Omental fat pad (tissue), 4 donors: ENCODE measurements around the gene KIF26B. TPM values are rescaled to one million over a fixed set of nuclear protein-coding genes. Genes with fewer than 3 reads are reported as not detected.

Experiments
- ATAC-seq: fragments of 150-250 bp; one replicate; pipeline ENCODE4 v1.9.1; 2016; ENCODE audit warnings: mild to moderate bottlenecking, moderate library complexity; ENCODE audit not compliant: low FRiP score
- DNase-seq: peaks from one replicate; pipeline ENCODE4 v3.0.0-alpha.2; 2019; ENCODE audit warnings: low spot score
- total RNA-seq, 4 donors: library from RNA; depleted of rRNA; stranded (reverse); fragments of >200 nt; gene quantifications; one replicate each; pipeline ENCODE4 v1.1.0, GENCODE V29; 2016
- TF ChIP-seq, protein P1 (sequence below), 3 donors: fragments of 450-650 bp; IDR thresholded peaks; one replicate each; pipeline ENCODE4 v1.5.1; 2016 to 2017; ENCODE audit warnings: antibody characterized with exemption in 3 of 3, mild to moderate bottlenecking in 3 of 3, moderate library complexity in 2 of 3

KIF26B gene
- total RNA-seq, 4 donors from 2014 or later: 0.13 to 0.96 (median 0.39) TPM

- no peak for ATAC-seq
- TF ChIP-seq, protein P1, sequence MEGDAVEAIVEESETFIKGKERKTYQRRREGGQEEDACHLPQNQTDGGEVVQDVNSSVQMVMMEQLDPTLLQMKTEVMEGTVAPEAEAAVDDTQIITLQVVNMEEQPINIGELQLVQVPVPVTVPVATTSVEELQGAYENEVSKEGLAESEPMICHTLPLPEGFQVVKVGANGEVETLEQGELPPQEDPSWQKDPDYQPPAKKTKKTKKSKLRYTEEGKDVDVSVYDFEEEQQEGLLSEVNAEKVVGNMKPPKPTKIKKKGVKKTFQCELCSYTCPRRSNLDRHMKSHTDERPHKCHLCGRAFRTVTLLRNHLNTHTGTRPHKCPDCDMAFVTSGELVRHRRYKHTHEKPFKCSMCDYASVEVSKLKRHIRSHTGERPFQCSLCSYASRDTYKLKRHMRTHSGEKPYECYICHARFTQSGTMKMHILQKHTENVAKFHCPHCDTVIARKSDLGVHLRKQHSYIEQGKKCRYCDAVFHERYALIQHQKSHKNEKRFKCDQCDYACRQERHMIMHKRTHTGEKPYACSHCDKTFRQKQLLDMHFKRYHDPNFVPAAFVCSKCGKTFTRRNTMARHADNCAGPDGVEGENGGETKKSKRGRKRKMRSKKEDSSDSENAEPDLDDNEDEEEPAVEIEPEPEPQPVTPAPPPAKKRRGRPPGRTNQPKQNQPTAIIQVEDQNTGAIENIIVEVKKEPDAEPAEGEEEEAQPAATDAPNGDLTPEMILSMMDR (IDR thresholded peaks at IDR 0.05): no peak
These were observed 434.5 kb downstream of the KIF26B start for GRCh38 chr1:245589316-245589715.

DNA sequence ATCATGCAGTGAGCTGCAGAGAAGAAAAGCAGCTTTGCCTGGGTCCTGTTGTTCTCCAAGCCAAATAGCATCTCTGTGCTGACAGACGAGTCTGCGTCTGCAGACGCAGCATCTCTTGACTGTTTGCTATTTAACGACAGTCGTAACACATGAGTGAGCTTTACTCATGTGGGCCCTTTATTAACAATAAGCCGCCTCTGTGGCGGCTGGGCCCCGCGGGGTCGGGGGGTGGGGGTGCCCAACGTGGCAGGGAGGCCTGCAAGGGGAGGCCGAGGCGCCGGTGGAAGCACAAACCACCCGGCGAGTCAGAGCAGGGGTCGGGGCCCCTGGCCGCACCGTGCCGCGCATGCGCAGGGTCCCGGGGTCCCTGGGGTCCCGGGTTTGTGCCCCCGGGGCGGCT, 435.1 kb downstream of the KIF26B start:
- TF ChIP-seq, protein P1 (IDR thresholded peaks at IDR 0.05): no peak
- no peak for DNase-seq
- no peak for ATAC-seq

More at GRCh38 chr1:245589316-245589715, 434.5 kb downstream of the KIF26B start:
- DNase-seq: no peak

DNA sequence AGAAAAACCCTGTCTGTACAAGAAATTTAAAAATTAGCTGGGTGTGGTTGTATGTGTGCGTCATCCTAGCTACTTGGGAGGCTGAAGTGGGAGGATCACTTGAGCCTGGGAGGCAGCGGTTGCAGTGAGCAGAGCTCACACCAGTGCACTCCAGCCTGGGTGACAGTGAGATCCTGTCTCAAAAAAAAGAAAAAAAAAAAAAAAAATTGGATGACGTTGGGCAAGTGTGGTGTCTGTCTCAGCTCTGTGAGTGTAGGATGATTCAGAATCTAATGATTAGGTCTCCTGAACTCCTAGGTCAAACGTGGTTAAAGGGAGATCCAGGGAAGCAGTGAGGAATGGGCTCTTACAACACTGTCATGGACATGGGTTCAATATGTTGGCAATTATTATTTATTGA, 435.9 kb downstream of the KIF26B start:
- ATAC-seq: no peak
- TF ChIP-seq, protein P1 (IDR thresholded peaks at IDR 0.05): no peak
- no peak for DNase-seq

GRCh38 chr1:245591346-245592188, 436.8 kb downstream of the KIF26B start:
- no peak for DNase-seq
- TF ChIP-seq, protein P1 (IDR thresholded peaks at IDR 0.05): no peak
- ATAC-seq: no peak

DNA sequence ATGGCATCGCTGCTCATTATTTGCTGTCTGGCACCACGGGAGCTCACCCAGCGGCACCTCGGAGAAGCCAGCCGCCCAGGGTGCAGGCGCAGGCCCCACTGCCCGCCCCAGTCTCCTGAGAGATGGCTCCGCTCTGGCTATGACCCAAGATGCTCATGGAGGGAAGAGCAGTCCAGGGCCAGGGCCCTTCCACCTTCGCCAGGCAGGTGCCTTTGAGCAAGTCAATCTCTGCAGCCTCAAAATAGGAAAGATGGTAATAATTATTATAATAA, 437.3 kb downstream of the KIF26B start:
- TF ChIP-seq, protein P1 (IDR thresholded peaks at IDR 0.05): no peak
- ATAC-seq (no peak), DNase-seq (no peak)

GRCh38 chr1:245598524-245599305, 443.9 kb downstream of the KIF26B start:
- DNase-seq (no peak), ATAC-seq (no peak)
- TF ChIP-seq, protein P1 (IDR thresholded peaks at IDR 0.05): no peak
